Hematopoietic multipotent progenitor cell treated with erythropoietin and hydrocortisone succinate and interleukin-3 and kit ligand, for 8 days (in vitro differentiated cells): ENCODE data around the gene CD27.
A peak's percentile ranks its signal among the peaks of the same experiment; 100 is the strongest.

Experiments used
- DNase-seq: peaks from one replicate; pipeline ENCODE4 v3.0.0-alpha.2; 2015

The CD27 gene

DNA sequence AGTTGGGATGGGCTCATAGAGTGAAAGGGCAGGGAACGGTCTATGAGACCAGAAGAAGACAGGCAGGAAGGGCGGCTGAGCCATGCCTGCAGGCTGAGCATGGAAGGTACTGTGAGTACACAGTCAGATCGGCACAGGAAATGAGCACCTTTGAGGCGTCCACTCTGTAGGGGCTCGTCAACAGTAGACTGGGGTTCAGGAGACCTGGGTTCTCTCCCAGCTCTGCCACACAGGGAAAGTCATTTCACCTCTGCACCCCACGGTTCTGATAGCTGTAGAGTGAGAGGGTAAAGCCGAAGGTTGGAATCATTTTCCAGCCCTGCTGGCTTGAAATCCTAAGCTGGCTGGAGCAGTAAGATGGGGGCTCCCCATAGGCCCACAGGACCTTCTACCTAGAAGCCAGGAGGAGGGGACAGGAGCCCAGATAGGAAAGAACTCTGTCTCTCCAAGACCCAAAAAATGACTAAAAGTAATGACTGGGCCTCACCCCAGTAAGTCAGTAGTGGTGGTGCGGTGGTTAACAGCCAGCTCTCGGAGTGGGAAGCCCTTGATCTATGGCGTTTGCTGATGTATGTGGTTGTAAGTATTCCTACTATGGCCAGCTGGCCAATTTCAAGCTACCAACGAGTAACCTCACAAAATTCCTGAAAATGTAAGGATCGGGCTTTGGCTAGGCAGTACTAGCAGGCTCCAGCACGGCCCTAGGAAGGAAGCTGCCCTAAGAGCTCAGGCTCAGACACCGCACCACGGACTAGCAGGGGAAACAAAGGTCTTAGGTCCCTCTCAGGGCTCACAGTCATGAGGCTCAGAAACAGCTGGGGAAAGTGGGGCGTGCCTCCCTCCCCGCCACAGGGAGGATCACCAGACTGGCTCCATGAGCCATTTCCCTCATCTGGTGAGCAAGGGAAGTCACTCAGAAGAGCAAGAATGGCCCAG lies 10.3 kb upstream of the CD27 start:
- DNase-seq, result no peak

- DNase-seq, result no peak
These were observed 8.6 kb upstream of the CD27 start for GRCh38 chr12:6435961-6436715.

- DNase-seq, result no peak
These were observed 7.2 kb upstream of the CD27 start for GRCh38 chr12:6437586-6437985.

- no peak for DNase-seq
These were observed 6.4 kb upstream of the CD27 start for GRCh38 chr12:6438345-6438744.

DNA sequence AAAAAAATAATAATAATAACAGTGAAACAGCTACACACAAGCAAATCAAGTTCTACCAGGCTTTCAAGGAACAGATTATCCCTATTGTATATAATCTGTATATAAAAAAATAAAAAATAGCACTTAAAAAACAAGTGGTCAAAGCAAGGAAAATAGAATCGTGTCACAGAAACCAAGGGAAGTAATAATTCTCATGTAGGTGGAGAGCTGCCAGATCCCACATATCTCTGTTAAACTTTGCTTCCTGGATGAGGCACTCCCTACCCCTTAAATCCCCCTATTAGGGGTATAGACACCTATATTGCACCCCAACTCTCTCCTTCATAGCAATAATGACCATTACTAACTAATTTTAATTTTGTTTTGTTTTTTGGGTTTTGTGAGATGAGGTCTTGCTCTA lies 4.4 kb upstream of the CD27 start:
- no peak for DNase-seq

GRCh38 chr12:6442836-6443235 lies 1.9 kb upstream of the CD27 start:
- DNase-seq, result no peak

- no peak for DNase-seq
These were observed 1.3 kb upstream of the CD27 start for GRCh38 chr12:6443361-6443983.

DNA sequence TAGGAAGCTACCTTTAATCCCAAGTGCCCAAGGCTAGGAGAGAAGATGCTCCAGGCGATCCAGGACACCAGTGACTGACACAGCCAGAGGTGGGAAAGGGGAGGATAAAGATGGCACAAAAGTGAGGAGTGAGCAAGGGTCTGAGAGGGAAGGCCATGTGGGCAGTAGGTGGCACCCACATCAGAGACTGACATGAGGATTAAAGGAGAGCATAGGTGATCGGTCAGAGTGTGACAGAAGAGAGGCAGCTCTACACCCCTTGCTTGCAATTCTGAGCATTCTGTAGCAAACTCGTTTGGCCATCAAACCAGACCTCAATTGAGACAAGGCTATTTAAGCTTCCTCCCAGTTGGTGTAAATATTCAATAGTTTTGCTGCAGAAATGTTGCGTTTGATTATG lies 724 bp upstream of the CD27 start:
- no peak for DNase-seq

DNA sequence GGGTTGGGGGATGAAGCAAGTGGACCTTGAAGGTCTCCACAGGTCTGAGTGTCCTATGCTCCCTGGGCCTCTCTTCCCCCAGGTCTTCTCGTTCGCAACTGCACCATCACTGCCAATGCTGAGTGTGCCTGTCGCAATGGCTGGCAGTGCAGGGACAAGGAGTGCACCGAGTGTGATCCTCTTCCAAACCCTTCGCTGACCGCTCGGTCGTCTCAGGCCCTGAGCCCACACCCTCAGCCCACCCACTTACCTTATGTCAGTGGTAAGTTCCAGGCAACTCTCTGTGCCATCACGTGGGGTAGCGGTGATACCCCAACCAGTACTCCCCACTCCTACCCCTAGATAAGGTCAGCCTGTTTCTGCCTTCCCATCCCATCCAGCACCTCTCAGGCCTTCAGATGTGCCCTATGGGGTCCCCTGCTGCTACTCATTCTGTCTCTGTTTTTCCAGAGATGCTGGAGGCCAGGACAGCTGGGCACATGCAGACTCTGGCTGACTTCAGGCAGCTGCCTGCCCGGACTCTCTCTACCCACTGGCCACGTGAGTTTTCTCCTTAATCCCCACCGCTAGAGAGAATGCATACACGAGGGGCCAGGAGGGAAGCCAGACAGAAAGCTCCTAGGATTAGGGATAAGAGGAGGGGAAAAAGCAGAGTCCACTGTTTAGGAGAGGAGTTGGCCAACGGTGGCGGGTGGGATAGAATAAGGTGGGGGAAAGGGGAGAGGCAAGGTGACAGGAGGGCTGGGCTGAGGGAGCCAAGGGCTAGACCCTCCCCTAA lies 5.5 kb downstream of the CD27 start:
- no peak for DNase-seq

- DNase-seq, result peak; percentile 36
These were observed 6.2 kb downstream of the CD27 start for GRCh38 chr12:6450869-6451347.

DNA sequence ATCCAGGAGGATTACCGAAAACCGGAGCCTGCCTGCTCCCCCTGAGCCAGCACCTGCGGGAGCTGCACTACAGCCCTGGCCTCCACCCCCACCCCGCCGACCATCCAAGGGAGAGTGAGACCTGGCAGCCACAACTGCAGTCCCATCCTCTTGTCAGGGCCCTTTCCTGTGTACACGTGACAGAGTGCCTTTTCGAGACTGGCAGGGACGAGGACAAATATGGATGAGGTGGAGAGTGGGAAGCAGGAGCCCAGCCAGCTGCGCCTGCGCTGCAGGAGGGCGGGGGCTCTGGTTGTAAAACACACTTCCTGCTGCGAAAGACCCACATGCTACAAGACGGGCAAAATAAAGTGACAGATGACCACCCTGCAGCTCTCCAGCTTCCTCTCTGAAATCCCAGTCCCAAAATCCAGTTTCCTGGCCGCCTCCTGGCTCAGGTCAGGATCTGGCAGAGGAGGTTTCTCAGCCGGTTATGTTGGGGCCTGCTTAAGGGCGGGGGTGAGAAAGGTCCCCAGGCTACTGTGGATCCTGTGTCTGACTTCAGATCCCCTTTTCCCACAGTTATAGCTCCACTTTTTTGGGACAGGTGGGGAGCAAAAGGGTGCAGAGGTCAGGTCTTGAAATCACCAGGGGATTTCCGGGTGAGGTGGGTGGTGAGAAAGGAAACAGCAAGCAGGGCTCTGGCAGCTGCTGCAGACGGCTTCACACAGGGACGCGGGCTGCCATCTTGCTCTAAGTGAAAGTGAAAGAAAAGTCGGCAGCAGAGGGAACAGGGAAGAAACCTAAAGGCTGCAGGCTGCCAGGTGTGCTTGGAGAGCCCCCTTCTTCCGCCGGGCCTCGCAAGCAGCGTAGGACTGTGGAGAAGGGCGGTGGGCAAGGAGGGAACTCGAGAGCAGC lies 6.8 kb downstream of the CD27 start, which contains the start of gene TAPBPL:
Gene TAPBPL (plus strand): TSS at position 695 of the 897 bp plus-strand sequence. CDS start 207 bp downstream, outside the sequence.
- peak; percentile 80 for DNase-seq

DNA sequence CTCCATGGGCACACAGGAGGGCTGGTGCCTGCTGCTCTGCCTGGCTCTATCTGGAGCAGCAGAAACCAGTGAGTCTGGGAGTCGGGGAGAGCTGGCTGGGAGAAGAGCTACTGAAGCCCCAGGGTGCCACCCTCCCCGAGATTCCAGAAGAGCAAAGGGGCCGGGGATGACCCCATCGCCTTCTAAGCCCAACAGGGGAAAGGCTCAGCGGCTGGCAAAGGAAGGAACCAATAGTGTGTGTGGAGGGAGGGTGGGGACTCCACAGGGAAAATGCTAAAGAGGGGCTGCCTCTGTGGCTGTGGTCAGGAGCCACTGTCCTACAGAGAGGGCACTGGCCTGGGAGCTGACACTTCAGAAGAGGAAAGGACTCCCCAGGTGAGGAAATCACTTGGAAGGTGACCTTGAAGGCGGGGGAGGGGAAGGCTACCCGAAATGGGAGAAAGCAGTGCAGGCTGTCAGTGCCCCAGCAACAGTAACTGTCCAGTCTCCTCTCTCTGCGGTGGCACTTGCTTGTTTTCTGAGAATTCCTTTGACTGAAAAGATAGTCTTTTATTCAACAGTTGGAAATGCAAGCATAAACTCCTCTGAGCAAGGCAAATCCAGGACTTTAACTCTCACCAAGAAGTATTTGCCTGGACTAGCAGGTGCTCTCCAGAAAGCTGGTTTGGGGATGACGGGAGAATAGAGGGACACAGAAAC lies 7.6 kb downstream of the CD27 start:
- peak; percentile 49 for DNase-seq

GRCh38 chr12:6452944-6453630 lies 8.3 kb downstream of the CD27 start:
- DNase-seq, result peak; percentile 58

DNA sequence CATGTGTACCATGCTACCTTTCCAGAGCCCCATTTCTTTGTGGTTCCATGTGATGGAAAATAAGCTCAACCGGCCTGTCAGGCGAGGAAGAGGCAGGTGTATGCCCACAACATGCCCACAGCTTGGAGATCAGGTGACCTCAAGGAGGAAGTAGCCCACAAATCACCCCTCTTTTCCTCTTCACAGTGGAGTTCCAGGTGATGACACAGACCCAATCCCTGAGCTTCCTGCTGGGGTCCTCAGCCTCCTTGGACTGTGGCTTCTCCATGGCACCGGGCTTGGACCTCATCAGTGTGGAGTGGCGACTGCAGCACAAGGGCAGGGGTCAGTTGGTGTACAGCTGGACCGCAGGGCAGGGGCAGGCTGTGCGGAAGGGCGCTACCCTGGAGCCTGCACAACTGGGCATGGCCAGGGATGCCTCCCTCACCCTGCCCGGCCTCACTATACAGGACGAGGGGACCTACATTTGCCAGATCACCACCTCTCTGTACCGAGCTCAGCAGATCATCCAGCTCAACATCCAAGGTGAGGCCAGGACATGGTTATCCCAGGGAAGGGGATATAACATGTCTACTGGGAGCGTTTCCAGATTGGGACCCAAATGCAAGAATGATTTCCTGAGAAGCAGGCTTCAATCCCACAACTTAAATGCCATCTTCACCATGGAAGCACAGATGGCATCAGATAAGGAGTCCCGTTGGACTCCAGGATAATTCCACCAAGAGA lies 12.6 kb downstream of the CD27 start:
- DNase-seq, result no peak

GRCh38 chr12:6458281-6459003 lies 13.7 kb downstream of the CD27 start:
- DNase-seq, result no peak

DNA sequence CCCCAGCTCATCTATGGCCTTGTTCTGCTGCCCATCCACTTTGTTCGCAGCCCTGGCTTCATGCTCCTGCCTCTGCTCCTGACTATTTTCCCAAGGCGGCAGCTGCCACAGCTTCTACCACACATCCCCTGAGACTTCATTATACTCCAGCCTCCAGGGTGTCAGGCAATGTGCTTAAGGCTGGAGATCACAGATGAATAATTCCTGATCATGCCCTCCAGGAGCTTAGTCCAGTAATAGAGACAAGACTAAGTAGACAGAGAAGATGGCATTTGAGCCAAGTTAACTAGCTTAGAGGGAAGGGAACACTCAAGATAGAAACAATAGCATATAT lies 14.2 kb downstream of the CD27 start:
- DNase-seq, result no peak

- no peak for DNase-seq
These were observed 16.1 kb downstream of the CD27 start for GRCh38 chr12:6460751-6461371.
